ENCODE data around the gene CD2BP2. TPM values are rescaled to one million over a fixed set of nuclear protein-coding genes. Genes with fewer than 3 reads are reported as not detected.
A peak's percentile ranks its signal among the peaks of the same experiment; 100 is the strongest.

The CD2BP2 gene
- total and polyA plus RNA-seq, 9 of the 15 experiments (the other 6 are each of a cell fraction or from before 2014, with no cell fraction given): 3.9 to 51.1 (median 32.8) TPM

GRCh38 chr16:30395155-30395991 is 40.3 kb upstream of the CD2BP2 start, which contains the start of gene ZNF48 (continued):
- TF ChIP-seq SOX6 (IDR thresholded peaks at IDR 0.05): peak; percentile 44; the same call in 1 of the 2 replicates
- TF ChIP-seq XRCC3 (IDR thresholded peaks at IDR 0.05): no peak
- TF ChIP-seq POU5F1 (IDR thresholded peaks at IDR 0.05; ENCODE audit: borderline replicate concordance, low read depth, low read length, partially characterized antibody): no peak
- TF ChIP-seq GABPA (tag; conservative IDR thresholded peaks at IDR 0.05; ENCODE audit: low read depth): peak; percentile 96
- TF ChIP-seq E2F1 (CRISPR knock-in tag; IDR thresholded peaks at IDR 0.05): 0 out of 2 replicates have a peak, but pooled peaks have one; percentile 30
- no peak for TF ChIP-seq NR1H2 (CRISPR knock-in tag; IDR thresholded peaks at IDR 0.05)
- TF ChIP-seq PYGO2 (tag; IDR thresholded peaks at IDR 0.05): no peak
- peak; percentile 55; the same call in 1 of the 2 replicates for TF ChIP-seq ZBTB9 (CRISPR knock-in tag; IDR thresholded peaks at IDR 0.05)
- peak; percentile 68 for TF ChIP-seq POLR2A (conservative IDR thresholded peaks at IDR 0.05)
- TF ChIP-seq CEBPB (tag; IDR thresholded peaks at IDR 0.05): no peak
- no peak for TF ChIP-seq FOXJ3 (CRISPR knock-in tag; IDR thresholded peaks at IDR 0.05)
- TF ChIP-seq RAD51 (IDR thresholded peaks at IDR 0.05; ENCODE audit: borderline replicate concordance, low read depth): no peak
- no peak for TF ChIP-seq CREB3 (tag; conservative IDR thresholded peaks at IDR 0.05; ENCODE audit: low read depth)
- peak; percentile 67; the same call in 1 of the 2 replicates for TF ChIP-seq CREM (IDR thresholded peaks at IDR 0.05; ENCODE audit: low read depth)
- 0 out of 2 replicates have a peak, but pooled peaks have one; percentile 10 for TF ChIP-seq NCOR1 (IDR thresholded peaks at IDR 0.05)
- 0 out of 2 replicates have a peak, but pooled peaks have one; percentile 16 for TF ChIP-seq C11orf30 (IDR thresholded peaks at IDR 0.05; ENCODE audit: low read depth)
- no peak for TF ChIP-seq ZNF655 (CRISPR knock-in tag; IDR thresholded peaks at IDR 0.05)
- no peak for TF ChIP-seq GTF2A2 (tag; IDR thresholded peaks at IDR 0.05)
- no peak for TF ChIP-seq ESRRB (CRISPR knock-in tag; IDR thresholded peaks at IDR 0.05; ENCODE audit: borderline replicate concordance)
- TF ChIP-seq E2F6 (IDR thresholded peaks at IDR 0.05; ENCODE audit: borderline replicate concordance in 1 of 2, extremely low read depth in 1 of 2, insufficient read depth in 1 of 2, insufficient read length in 1 of 2, low read depth in 1 of 2, low read length in 1 of 2, poor library complexity in 1 of 2, severe bottlenecking in 1 of 2): peak; percentile 35 to 74
